Activated CD4-positive, alpha-beta T cell treated with anti-CD3 and anti-CD28 coated beads, Interleukin-2, amount 10 ng/mL, durations not matched to agents 24 days and 14 days (primary cell): Measurements from ENCODE around the gene KCMF1. TPM values are rescaled to one million over a fixed set of nuclear protein-coding genes. Genes with fewer than 3 reads are reported as not detected.
"Not testable (repeated sequence)": the region's sequence is repeated elsewhere in the genome, so short reads cannot be mapped to it uniquely, and the experiment has no call there.

Experiments used
- DNase-seq: peaks from one replicate; pipeline ENCODE4 v3.0.0; 2022
- H3K27ac Mint-ChIP-seq: one replicate; pipeline ENCODE4 v1.8.0; 2022; ENCODE audit warnings: mild to moderate bottlenecking, mixed read lengths
- H3K27me3 Mint-ChIP-seq: one replicate; pipeline ENCODE4 v1.8.0; 2022; ENCODE audit warnings: mixed read lengths
- H3K36me3 Mint-ChIP-seq: one replicate; pipeline ENCODE4 v1.8.0; 2022; ENCODE audit warnings: low read depth, mild to moderate bottlenecking, mixed read lengths
- H3K4me1 Mint-ChIP-seq: one replicate; pipeline ENCODE4 v1.8.0; 2021; ENCODE audit warnings: mixed read lengths
- H3K4me3 Mint-ChIP-seq: one replicate; pipeline ENCODE4 v1.8.0; 2022; ENCODE audit warnings: mild to moderate bottlenecking, moderate library complexity, mixed read lengths
- H3K9me3 Mint-ChIP-seq: one replicate; pipeline ENCODE4 v1.8.0; 2021; ENCODE audit warnings: mixed read lengths
- intact Hi-C: fragments of 100-400 bp; cut with micrococcal nuclease; formaldehyde crosslinking; loops from one replicate; pipeline ENCODE4 v1.15.1; 2023
- total RNA-seq: library from RNA; stranded (reverse); gene quantifications from 2 replicates; pipeline ENCODE4 v1.2.3, GENCODE V29; 2022

Gene KCMF1
- total RNA-seq, 1 donor from 2014 or later: 101 TPM

- Mint-ChIP-seq H3K27me3 (no peaks in the 10 kb centered on the region), H3K36me3 (peaks cover 22% of the 10 kb centered on the region), H3K27ac (peak overlapping the region; percentile 79), H3K4me3 (no peak overlapping the region), H3K4me1 (peaks cover 61% of the 10 kb centered on the region), H3K9me3 (no peaks in the 10 kb centered on the region)
- intact Hi-C loops: no loop called here
- DNase-seq: no peak
Observed at GRCh38 chr2:84942964-84943421, 28.0 kb upstream of the KCMF1 start.

DNA sequence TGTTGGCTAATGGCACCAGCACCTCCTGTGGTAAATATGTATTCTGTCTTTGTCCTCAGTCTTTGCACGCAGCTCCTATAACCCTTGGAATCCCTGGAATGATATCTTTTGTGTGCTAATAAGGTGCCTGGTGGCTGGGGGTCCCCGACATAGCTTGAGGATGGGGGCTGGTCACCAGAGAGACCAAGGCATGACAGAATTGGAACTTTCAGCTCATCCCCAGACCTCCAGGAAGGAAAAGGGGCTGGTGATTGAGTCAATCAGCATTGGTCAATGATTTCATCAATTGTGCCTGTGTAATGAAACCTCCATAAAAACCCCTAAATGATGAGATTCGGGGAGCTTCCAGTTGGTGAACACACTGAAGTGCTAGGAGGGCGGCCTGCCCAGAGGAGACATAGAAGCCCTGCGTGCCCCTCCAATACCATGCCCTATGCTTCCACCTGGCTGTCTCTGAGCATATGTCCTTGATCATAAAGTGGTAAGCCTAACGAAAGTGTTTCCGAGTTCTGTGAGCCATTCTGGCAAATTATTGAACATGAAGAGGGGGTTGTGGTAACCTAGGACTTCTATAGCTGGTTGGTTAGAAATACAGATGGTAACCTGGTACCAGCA lies 26.6 kb upstream of the KCMF1 start:
- Mint-ChIP-seq H3K27ac (peak overlapping the region; percentile 93), H3K4me3 (peak overlapping the region; percentile 51), H3K36me3 (peaks cover 22% of the 10 kb centered on the region), H3K4me1 (peaks cover 53% of the 10 kb centered on the region), H3K27me3 (no peaks in the 10 kb centered on the region), H3K9me3 (no peaks in the 10 kb centered on the region)
- intact Hi-C loops: no loop called here
- no peak for DNase-seq

- not testable (repeated sequence) for H3K9me3 Mint-ChIP-seq, H3K27me3 Mint-ChIP-seq
- Mint-ChIP-seq H3K4me1 (peaks cover 44% of the 10 kb centered on the region), H3K4me3 (peak overlapping the region; percentile 51), H3K27ac (peak overlapping the region; percentile 93), H3K36me3 (peaks cover 20% of the 10 kb centered on the region)
- intact Hi-C loops: loop anchor here (1.0 to 5.0 kb wide), 8 partner anchors 8 to 381 kb away; partner anchors contain the start of genes TGOLN2, TMSB10 and TRABD2A
- peak; percentile 78 for DNase-seq
Observed at GRCh38 chr2:84945838-84946203, 25.1 kb upstream of the KCMF1 start.

GRCh38 chr2:84946204-84947009 lies 24.6 kb upstream of the KCMF1 start:
- intact Hi-C loops: loop anchor here (1.0 to 5.0 kb wide), 8 partner anchors 8 to 381 kb away; partner anchors contain the start of genes TGOLN2, TMSB10 and TRABD2A
- H3K36me3 Mint-ChIP-seq: peaks cover 25% of the 10 kb centered on the region
- H3K27me3 Mint-ChIP-seq: no peaks in the 10 kb centered on the region
- peak overlapping the region; percentile 89 for H3K27ac Mint-ChIP-seq
- peaks cover 45% of the 10 kb centered on the region for H3K4me1 Mint-ChIP-seq
- H3K9me3 Mint-ChIP-seq: no peaks in the 10 kb centered on the region
- H3K4me3 Mint-ChIP-seq: peak overlapping the region; percentile 50
- peak; percentile 89 for DNase-seq

DNA sequence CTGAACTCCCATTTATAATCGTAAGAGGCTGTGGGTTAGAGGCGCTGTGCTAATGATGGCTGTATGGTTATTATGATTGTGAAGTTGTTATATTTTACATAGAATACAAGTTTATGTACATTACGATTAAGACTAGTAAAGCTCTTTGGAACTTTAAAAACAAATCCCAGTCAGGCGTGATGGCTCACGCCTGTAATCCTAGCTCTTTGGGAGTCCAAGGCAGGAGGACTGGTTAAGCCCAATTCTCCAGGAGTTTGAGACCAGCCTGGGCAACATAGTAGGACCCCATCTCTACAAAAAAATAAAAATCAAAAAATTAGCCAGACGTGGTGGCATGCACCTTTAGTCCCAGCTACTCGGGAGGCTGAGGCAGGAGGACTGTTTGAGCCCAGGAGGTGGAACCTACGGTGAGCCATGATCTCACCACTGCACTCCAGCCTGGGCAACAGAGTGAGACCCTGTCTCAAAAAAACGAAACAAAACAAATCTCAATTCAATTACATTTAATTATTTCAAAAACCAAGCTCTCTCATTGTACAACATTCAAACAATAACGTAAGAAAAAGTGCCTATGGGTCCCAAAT lies 23.9 kb upstream of the KCMF1 start:
- intact Hi-C loops: loop anchor here (2.0 to 5.0 kb wide), 3 partner anchors 42 to 380 kb away; partner anchors contain the start of genes TGOLN2 and TMSB10
- no peak for DNase-seq
- Mint-ChIP-seq H3K4me1 (peaks cover 43% of the 10 kb centered on the region), H3K27me3 (no peaks in the 10 kb centered on the region), H3K36me3 (peaks cover 30% of the 10 kb centered on the region), H3K27ac (peak overlapping the region; percentile 89), H3K4me3 (peak overlapping the region; percentile 50), H3K9me3 (no peaks in the 10 kb centered on the region)

- H3K4me3 Mint-ChIP-seq: no peak overlapping the region
- no peaks in the 10 kb centered on the region for H3K9me3 Mint-ChIP-seq
- no peaks in the 10 kb centered on the region for H3K27me3 Mint-ChIP-seq
- peaks cover 29% of the 10 kb centered on the region for H3K36me3 Mint-ChIP-seq
- peaks cover 5% of the 10 kb centered on the region for H3K4me1 Mint-ChIP-seq
- intact Hi-C loops: no loop called here
- DNase-seq: no peak
- no peak overlapping the region for H3K27ac Mint-ChIP-seq
Observed at GRCh38 chr2:84953535-84953934, 17.4 kb upstream of the KCMF1 start.

DNA sequence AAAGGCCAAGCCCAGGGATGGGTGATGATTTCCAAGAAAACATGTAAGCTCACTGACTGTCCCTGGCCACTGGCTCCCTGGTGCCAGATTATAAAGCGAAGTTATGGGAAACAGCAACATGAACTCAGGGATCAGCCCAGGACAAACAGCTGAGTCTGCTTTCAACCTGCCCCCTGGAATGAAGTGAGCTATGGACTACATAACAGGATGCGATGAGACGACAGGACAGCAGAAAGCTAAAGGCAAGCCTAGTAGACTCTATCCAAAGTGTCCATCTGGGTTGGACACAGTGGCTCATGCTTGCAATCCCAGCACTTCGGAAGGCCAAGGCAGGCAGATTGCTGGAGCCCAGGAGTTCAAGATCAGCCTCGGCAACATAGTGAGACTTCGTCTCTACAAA lies 16.6 kb upstream of the KCMF1 start:
- Mint-ChIP-seq H3K4me3 (no peak overlapping the region), H3K27me3 (no peaks in the 10 kb centered on the region), H3K4me1 (peaks cover 6% of the 10 kb centered on the region), H3K9me3 (no peaks in the 10 kb centered on the region), H3K36me3 (peaks cover 30% of the 10 kb centered on the region), H3K27ac (no peak overlapping the region)
- no peak for DNase-seq
- intact Hi-C loops: no loop called here

DNA sequence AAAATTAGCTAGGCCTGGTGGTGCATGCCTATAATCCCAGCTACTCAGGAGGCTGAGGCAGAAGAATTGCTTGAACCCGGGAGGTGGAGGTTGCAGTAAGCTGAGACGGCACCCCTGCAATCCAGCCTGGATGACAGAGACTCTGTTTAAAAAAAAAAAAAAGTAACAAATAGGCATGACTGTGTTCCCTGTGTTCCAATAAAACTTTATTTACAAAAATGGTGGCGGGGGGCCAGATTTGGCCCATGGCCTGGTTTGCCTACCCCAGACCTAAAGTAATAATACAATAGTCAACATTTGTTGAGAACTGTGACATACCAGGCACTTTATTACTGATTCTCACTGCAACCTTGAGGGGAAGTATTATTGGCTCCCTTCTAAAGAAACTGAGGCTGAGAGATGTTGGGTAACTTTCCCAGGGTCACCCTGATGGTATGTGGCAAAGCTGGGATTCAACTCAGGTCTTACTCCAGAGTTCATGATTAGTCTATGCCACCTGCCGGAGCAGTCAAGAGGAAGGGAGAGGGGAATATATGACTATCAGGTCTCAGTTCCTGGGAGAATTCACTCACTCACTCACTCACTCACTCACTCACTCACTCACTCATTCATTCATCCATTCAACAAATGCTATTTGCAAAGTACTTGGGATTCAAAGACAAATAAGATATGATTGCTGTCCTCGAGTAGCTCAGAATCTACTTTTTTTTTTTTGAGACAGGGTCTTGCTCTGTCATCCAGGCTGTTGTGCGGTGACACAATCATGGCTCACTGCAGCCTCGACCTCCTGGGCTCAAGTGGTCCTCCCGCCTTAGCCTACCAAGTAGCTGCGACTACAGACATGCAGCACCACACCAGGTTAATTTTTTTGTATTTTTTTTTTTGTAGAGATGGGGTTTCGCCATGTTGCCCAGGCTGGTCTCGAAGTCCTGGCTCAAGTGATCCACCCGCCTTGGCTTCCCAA lies 14.3 kb upstream of the KCMF1 start:
- Mint-ChIP-seq H3K27ac (peak overlapping the region; percentile 76), H3K4me1 (peaks cover 5% of the 10 kb centered on the region), H3K9me3 (no peaks in the 10 kb centered on the region), H3K27me3 (no peaks in the 10 kb centered on the region), H3K36me3 (peaks cover 34% of the 10 kb centered on the region), H3K4me3 (no peak overlapping the region)
- intact Hi-C loops: no loop called here
- no peak for DNase-seq

- Mint-ChIP-seq H3K9me3 (no peaks in the 10 kb centered on the region), H3K27me3 (no peaks in the 10 kb centered on the region), H3K4me1 (peaks cover 6% of the 10 kb centered on the region), H3K27ac (no peak overlapping the region), H3K36me3 (peaks cover 39% of the 10 kb centered on the region), H3K4me3 (no peak overlapping the region)
- DNase-seq: no peak
- intact Hi-C loops: no loop called here
Observed at GRCh38 chr2:84957771-84958134, 13.2 kb upstream of the KCMF1 start.

DNA sequence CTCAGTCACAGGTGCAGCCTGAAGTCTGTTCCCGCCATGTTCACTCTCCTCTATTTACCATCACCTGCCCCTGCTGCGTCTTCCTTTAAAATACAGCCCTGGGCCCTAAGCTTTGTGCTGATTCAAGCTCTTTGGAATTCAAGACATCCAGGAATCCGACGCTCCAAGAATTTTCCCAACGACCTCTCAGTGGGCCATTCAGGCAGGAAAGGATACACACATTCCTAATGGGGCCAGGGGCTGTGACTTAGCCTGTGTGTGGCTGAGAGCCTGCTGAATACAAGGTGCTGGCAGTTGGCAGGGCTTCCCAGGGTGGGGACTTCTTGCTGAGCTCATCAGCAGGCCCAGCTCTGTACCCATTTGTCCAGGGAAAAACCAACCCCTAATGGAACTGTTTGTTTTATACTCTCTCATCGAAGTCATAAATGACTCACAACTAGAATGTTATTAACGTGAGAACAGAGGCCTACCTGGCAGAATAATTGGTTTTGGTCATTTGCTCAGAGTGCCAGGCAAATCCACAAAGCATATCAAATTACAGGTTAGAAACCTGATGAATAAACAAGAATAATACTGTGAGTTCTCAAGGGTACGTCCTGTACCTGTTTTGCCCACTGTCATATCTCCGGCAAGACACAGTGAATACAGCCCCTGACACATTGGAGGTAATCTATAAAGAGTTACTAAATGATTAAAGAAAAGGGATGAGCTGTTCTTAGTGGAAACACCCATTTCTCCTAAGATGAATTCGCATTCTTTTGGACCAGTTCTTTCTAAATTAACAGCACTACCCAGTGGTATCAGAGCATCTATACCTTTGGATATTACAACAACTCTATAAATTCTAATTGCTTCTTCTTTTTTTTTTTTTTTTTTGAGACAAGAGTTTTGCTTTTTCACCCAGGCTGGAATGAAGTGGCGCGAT lies 12.6 kb upstream of the KCMF1 start:
- intact Hi-C loops: no loop called here
- no peak for DNase-seq
- Mint-ChIP-seq H3K36me3 (peaks cover 45% of the 10 kb centered on the region), H3K27me3 (no peaks in the 10 kb centered on the region), H3K4me3 (no peak overlapping the region), H3K4me1 (peaks cover 12% of the 10 kb centered on the region), H3K9me3 (no peaks in the 10 kb centered on the region), H3K27ac (no peak overlapping the region)

GRCh38 chr2:84959095-84959565 lies 11.8 kb upstream of the KCMF1 start:
- H3K27me3 Mint-ChIP-seq: no peaks in the 10 kb centered on the region
- intact Hi-C loops: no loop called here
- DNase-seq: no peak
- peak overlapping the region; percentile 11 for H3K27ac Mint-ChIP-seq
- peaks cover 50% of the 10 kb centered on the region for H3K36me3 Mint-ChIP-seq
- H3K4me3 Mint-ChIP-seq: no peak overlapping the region
- no peaks in the 10 kb centered on the region for H3K9me3 Mint-ChIP-seq
- H3K4me1 Mint-ChIP-seq: peaks cover 19% of the 10 kb centered on the region
